Cardiac muscle cell (in vitro differentiated cells and primary cell): ENCODE measurements around the gene AFM. TPM values are rescaled to one million over a fixed set of nuclear protein-coding genes. Genes with fewer than 3 reads are reported as not detected.

Source experiments
- DNase-seq, 2 donors: peaks; one replicate each; pipeline versions ENCODE4 v3.0.0 to v3.0.0-alpha.2; 2010 to 2017; ENCODE audit warnings: low read depth in 1 of 2, low spot score in 1 of 2
- H3K27ac ChIP-seq: fragments of 200-600 bp; sonication (generic); 2 replicates; pipeline ENCODE4 v1.5.1; 2016
- H3K27me3 ChIP-seq: fragments of 200-600 bp; sonication (generic); 2 replicates; pipeline ENCODE4 v1.6.0; 2016; ENCODE audit warnings: control low read depth
- H3K36me3 ChIP-seq: fragments of 200-600 bp; sonication (generic); 2 replicates; pipeline ENCODE4 v1.5.1; 2016; ENCODE audit warnings: control low read depth
- H3K4me1 ChIP-seq: fragments of 200-600 bp; sonication (generic); 2 replicates; pipeline ENCODE4 v1.8.1; 2017; ENCODE audit warnings: low read depth, mild to moderate bottlenecking, mixed run types
- H3K4me3 ChIP-seq: fragments of 200-600 bp; sonication (generic); 2 replicates; pipeline ENCODE4 v1.5.1; 2016; ENCODE audit warnings: mild to moderate bottlenecking
- H3K9me3 ChIP-seq: fragments of 200-600 bp; sonication (generic); 2 replicates; pipeline ENCODE4 v1.5.1; 2017; ENCODE audit warnings: low read depth, mild to moderate bottlenecking, control low read depth
- polyA plus RNA-seq: library from polyadenylated mRNA; unstranded; fragments of >200 nt; fragmentation: Nextera tagmentation; extraction: Ambion mirVana; gene quantifications from 2 replicates; pipeline ENCODE4 v1.2.1, GENCODE V29; 2016
- total RNA-seq: library from RNA; depleted of rRNA; stranded (reverse); fragments of >200 nt; gene quantifications from 2 replicates; pipeline ENCODE4 v1.2.3, GENCODE V29; 2016
- TF ChIP-seq, protein P1 (sequence below): IDR thresholded peaks from 2 replicates; pipeline ENCODE4 v1.5.1; 2012; ENCODE audit warnings: low read depth, mild to moderate bottlenecking, low read length

Gene AFM
- total and polyA plus RNA-seq, 2 experiments from 2014 or later = 0.06 TPM; not detected in 1

DNA sequence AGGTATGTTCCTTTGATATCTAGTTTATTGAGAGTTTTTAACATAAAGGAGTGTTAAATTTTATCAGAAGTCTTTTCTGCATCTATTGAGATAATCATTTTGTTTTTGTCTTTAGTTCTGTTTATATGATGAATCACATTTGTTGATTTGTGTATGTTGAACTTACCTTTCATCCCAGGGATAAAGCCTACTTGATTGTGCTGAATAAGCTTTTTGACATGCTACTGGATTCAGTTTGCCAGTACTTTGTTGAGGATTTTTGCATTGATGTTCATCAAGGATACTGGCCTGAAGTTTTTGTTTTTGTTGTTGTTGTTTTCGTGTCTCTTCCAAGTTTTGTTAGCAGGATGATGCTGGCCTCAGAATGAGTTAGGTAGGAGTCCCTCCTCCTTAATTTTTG lies 10.8 kb upstream of the AFM start:
- H3K27ac ChIP-seq = no peak overlapping the region
- H3K27me3 ChIP-seq = no peaks in the 10 kb centered on the region
- H3K9me3 ChIP-seq = no peaks in the 10 kb centered on the region
- TF ChIP-seq, protein P1, sequence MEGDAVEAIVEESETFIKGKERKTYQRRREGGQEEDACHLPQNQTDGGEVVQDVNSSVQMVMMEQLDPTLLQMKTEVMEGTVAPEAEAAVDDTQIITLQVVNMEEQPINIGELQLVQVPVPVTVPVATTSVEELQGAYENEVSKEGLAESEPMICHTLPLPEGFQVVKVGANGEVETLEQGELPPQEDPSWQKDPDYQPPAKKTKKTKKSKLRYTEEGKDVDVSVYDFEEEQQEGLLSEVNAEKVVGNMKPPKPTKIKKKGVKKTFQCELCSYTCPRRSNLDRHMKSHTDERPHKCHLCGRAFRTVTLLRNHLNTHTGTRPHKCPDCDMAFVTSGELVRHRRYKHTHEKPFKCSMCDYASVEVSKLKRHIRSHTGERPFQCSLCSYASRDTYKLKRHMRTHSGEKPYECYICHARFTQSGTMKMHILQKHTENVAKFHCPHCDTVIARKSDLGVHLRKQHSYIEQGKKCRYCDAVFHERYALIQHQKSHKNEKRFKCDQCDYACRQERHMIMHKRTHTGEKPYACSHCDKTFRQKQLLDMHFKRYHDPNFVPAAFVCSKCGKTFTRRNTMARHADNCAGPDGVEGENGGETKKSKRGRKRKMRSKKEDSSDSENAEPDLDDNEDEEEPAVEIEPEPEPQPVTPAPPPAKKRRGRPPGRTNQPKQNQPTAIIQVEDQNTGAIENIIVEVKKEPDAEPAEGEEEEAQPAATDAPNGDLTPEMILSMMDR = no peak
- no peaks in the 10 kb centered on the region for H3K4me1 ChIP-seq
- no peak overlapping the region for H3K4me3 ChIP-seq
- DNase-seq = no peak
- no peaks in the 10 kb centered on the region for H3K36me3 ChIP-seq

DNA sequence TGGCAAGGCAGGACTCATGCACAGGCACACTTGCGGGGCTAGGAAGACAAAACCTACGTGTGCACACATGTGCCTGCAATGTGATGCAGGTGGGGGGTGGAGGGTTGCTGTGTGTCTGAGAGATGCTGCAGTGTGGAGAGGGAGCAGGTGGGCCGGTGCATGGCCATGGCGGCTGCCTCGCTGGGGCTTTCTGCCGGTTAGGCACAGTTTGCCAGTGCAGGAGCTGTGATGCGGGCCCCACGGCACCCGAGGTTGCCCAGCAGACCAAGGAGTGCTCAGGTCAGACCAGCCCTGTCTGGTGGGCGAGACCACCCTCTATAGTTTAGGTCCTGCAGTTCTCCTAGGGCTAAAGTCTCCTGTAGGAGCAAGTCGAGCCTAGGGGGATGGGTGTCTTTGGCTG lies 4.4 kb upstream of the AFM start:
- Histone ChIP-seq H3K9me3 (no peaks in the 10 kb centered on the region), H3K4me1 (no peaks in the 10 kb centered on the region), H3K27ac (no peak overlapping the region), H3K36me3 (no peaks in the 10 kb centered on the region), H3K4me3 (no peak overlapping the region), H3K27me3 (no peaks in the 10 kb centered on the region)
- DNase-seq = no peak
- TF ChIP-seq, protein P1 = no peak

DNA sequence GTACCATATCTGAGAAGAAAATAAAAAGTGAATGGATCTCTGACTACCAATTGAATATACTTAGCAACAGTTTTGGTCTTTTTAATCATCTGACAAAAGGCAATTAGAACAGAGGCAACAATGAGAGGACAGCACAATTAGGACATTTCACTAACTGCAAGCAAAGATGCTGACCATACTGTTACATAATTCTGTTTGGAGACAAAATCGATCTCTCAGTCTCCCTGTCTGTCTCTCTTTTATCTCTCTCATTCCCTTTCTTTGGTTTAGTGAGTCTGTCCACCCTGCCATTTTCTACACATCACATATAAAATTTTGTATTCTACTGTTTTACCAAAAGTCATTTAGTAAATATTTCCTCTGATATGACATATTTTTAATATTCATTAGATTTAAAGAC lies 2.2 kb upstream of the AFM start:
- Histone ChIP-seq H3K4me1 (no peaks in the 10 kb centered on the region), H3K27me3 (no peaks in the 10 kb centered on the region), H3K9me3 (no peaks in the 10 kb centered on the region), H3K36me3 (no peaks in the 10 kb centered on the region), H3K4me3 (no peak overlapping the region), H3K27ac (no peak overlapping the region)
- TF ChIP-seq, protein P1 = no peak
- no peak for DNase-seq

DNA sequence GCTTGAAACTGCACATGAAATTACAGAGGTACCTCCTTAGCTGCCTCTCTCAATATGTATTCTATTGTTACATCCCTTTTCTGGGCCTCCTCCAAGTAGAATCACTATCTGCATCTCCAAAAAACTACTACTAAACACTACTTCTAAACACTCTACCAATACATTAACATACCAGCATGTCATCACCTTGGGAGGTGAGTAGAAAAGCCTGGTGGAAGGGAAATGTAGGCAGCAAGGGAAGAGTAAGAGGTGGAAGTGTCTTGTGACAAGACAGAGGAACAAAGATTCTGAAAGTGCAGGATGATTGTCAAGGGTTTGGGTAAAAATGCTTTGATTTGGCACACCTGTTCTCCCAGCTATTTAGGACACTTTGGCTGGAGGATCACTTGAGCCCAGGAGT lies 3.5 kb downstream of the AFM start:
- no peaks in the 10 kb centered on the region for H3K27me3 ChIP-seq
- TF ChIP-seq, protein P1 = no peak
- no peaks in the 10 kb centered on the region for H3K4me1 ChIP-seq
- no peaks in the 10 kb centered on the region for H3K9me3 ChIP-seq
- no peak overlapping the region for H3K4me3 ChIP-seq
- H3K36me3 ChIP-seq = no peaks in the 10 kb centered on the region
- no peak overlapping the region for H3K27ac ChIP-seq
- DNase-seq = no peak

DNA sequence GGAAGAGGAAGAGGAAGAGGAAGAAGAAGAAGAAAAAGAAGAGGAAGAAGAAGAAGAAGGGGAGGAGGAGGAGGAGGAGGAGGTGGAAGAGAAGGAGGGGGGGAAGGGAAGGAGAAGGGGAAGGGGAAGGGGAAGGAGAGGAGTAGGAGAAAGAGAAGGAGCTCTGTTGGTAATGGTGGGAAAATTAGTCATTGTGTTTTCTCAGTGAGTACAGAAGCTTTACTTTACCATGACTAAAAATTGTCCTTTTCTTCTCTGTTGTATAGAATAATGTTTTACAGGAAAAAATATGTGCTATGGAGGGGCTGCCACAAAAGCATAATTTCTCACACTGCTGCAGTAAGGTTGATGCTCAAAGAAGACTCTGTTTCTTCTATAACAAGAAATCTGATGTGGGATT lies 4.1 kb downstream of the AFM start:
- Histone ChIP-seq H3K27ac (no peak overlapping the region), H3K27me3 (no peaks in the 10 kb centered on the region), H3K9me3 (no peaks in the 10 kb centered on the region), H3K4me3 (no peak overlapping the region), H3K36me3 (no peaks in the 10 kb centered on the region), H3K4me1 (no peaks in the 10 kb centered on the region)
- TF ChIP-seq, protein P1 = no peak
- DNase-seq = no peak

DNA sequence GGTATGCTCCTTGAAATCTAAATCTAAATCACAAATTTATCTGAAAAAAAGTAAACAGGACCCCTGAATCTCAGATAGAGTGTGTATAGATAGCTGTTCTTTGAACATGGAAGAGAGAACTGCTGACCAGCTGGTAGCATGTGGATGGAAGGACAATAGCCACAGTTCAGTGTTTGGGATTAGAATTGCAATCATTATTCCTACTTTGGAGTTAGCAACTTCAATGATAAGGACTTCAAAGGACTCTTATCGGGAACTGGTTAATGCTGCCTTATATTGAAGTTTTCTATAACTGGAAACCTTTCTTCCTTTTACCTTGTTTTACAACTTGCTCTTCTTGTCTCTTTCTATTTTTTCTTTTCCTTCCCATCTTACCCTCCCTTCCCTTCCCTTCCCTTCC lies 5.0 kb downstream of the AFM start:
- no peaks in the 10 kb centered on the region for H3K36me3 ChIP-seq
- no peak overlapping the region for H3K27ac ChIP-seq
- H3K9me3 ChIP-seq = no peaks in the 10 kb centered on the region
- DNase-seq = no peak
- H3K27me3 ChIP-seq = no peaks in the 10 kb centered on the region
- no peak overlapping the region for H3K4me3 ChIP-seq
- TF ChIP-seq, protein P1 = no peak
- H3K4me1 ChIP-seq = no peaks in the 10 kb centered on the region
